HL-60 (cell line): ENCODE data around the gene DAZAP1.

Source experiments
- GABPA ChIP-seq: IDR thresholded peaks from 2 replicates; pipeline ENCODE4 v1.6.1; 2012; ENCODE audit warnings: low read depth
- TF ChIP-seq, protein P1 (sequence below): IDR thresholded peaks from one replicate; pipeline ENCODE4 v1.5.1; 2011; ENCODE audit warnings: low read length, control low read depth, inconsistent platforms; ENCODE audit not compliant: insufficient read depth

DNA sequence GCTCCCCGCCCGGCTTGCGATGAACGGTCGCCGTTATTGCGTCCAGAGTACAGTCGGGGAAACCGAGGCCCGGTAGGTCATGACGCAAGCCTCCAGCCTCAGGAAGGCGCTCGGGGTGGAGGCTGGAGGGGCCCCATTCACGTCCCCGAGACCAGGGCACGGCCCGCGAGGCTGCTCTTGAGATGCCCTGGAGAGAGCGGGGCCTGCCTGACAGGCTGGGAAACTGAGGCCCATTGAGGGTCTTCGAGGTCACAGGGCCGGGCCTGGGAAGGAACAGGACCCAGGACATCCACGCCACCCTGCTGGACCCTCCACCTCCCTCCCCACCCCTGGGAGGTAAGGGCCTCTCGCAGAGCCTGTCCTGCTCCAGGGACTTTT is 23.3 kb upstream of the DAZAP1 start:
- TF ChIP-seq, protein P1, sequence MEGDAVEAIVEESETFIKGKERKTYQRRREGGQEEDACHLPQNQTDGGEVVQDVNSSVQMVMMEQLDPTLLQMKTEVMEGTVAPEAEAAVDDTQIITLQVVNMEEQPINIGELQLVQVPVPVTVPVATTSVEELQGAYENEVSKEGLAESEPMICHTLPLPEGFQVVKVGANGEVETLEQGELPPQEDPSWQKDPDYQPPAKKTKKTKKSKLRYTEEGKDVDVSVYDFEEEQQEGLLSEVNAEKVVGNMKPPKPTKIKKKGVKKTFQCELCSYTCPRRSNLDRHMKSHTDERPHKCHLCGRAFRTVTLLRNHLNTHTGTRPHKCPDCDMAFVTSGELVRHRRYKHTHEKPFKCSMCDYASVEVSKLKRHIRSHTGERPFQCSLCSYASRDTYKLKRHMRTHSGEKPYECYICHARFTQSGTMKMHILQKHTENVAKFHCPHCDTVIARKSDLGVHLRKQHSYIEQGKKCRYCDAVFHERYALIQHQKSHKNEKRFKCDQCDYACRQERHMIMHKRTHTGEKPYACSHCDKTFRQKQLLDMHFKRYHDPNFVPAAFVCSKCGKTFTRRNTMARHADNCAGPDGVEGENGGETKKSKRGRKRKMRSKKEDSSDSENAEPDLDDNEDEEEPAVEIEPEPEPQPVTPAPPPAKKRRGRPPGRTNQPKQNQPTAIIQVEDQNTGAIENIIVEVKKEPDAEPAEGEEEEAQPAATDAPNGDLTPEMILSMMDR = no peak
- no peak for TF ChIP-seq GABPA
